GM23338 (cell line): Measurements from ENCODE around the gene EVC. TPM values are rescaled to one million over a fixed set of nuclear protein-coding genes. Genes with fewer than 3 reads are reported as not detected.

Experiments
- ATAC-seq: fragments of 200-7000 bp; cut with Tn5 transposase; 3 replicates; pipeline ENCODE4 v1.9.1; 2020
- DNase-seq: peaks from one replicate; pipeline ENCODE4 v3.0.0-alpha.2; 2015; ENCODE audit warnings: low spot score
- H2AFZ ChIP-seq: fragments of 200-600 bp; sonication (generic); 2 replicates; pipeline ENCODE4 v1.8.0; 2016; ENCODE audit warnings: antibody characterized with exemption, mild to moderate bottlenecking, moderate library complexity
- H3F3A ChIP-seq: fragments of 200-600 bp; sonication (generic); replicated peaks from 2 replicates; pipeline ENCODE4 v1.8.0; 2017; ENCODE audit warnings: antibody characterized with exemption, mixed run types, low read depth
- H3K27ac ChIP-seq: fragments of 200-600 bp; sonication (generic); 2 replicates; pipeline ENCODE4 v1.6.1; 2016; ENCODE audit warnings: low read depth
- H3K27me3 ChIP-seq: fragments of 200-600 bp; sonication (generic); 2 replicates; pipeline ENCODE4 v1.8.0; 2016; ENCODE audit warnings: mild to moderate bottlenecking, mixed run types, moderate library complexity; ENCODE audit not compliant: insufficient read depth
- H3K36me3 ChIP-seq: fragments of 200-600 bp; sonication (generic); 2 replicates; pipeline ENCODE4 v1.8.0; 2016; ENCODE audit warnings: mild to moderate bottlenecking; ENCODE audit not compliant: insufficient read depth
- H3K4me1 ChIP-seq: fragments of 200-600 bp; sonication (generic); 2 replicates; pipeline ENCODE4 v1.8.0; 2016; ENCODE audit warnings: mild to moderate bottlenecking, moderate library complexity; ENCODE audit not compliant: insufficient read depth
- H3K4me2 ChIP-seq: fragments of 200-600 bp; sonication (generic); 2 replicates; pipeline ENCODE4 v1.7.1; 2017; ENCODE audit warnings: mixed run types
- H3K4me3 ChIP-seq: fragments of 200-600 bp; sonication (generic); 2 replicates; pipeline ENCODE4 v1.6.1; 2016; ENCODE audit warnings: mixed run types
- H3K79me2 ChIP-seq: fragments of 200-600 bp; sonication (generic); replicated peaks from 2 replicates; pipeline ENCODE4 v1.8.0; 2017; ENCODE audit warnings: mild to moderate bottlenecking; ENCODE audit not compliant: insufficient read depth
- H3K9me2 ChIP-seq: fragments of 200-600 bp; sonication (generic); 2 replicates; pipeline ENCODE4 v1.8.0; 2017; ENCODE audit not compliant: insufficient read depth
- H4K20me1 ChIP-seq: fragments of 200-600 bp; sonication (generic); replicated peaks from 2 replicates; pipeline ENCODE4 v1.8.0; 2017; ENCODE audit warnings: mild to moderate bottlenecking; ENCODE audit not compliant: insufficient read depth
- H3K27ac Mint-ChIP-seq: 2 replicates; pipeline ENCODE4 v1.8.0; 2020; ENCODE audit warnings: inconsistent platforms, mild to moderate bottlenecking, moderate library complexity, mixed read lengths
- H3K27me3 Mint-ChIP-seq: 3 replicates; pipeline ENCODE4 v1.8.0; 2022; ENCODE audit warnings: low read depth, mild to moderate bottlenecking, moderate library complexity, mixed read lengths, inconsistent platforms; ENCODE audit not compliant: insufficient read depth, poor library complexity
- H3K36me3 Mint-ChIP-seq: 3 replicates; pipeline ENCODE4 v1.8.0; 2021; ENCODE audit warnings: low read depth, mild to moderate bottlenecking, inconsistent platforms, moderate library complexity, mixed read lengths
- H3K4me1 Mint-ChIP-seq: 3 replicates; pipeline ENCODE4 v1.8.0; 2020; ENCODE audit warnings: mild to moderate bottlenecking, inconsistent platforms, mixed read lengths
- H3K4me3 Mint-ChIP-seq: 3 replicates; pipeline ENCODE4 v1.8.0; 2021; ENCODE audit warnings: moderate library complexity, mild to moderate bottlenecking, inconsistent platforms, mixed read lengths
- H3K9me3 Mint-ChIP-seq: 3 replicates; pipeline ENCODE4 v1.8.0; 2020; ENCODE audit warnings: moderate library complexity, mild to moderate bottlenecking, inconsistent platforms, mixed read lengths
- ETS1 ChIP-seq: IDR thresholded peaks from 2 replicates; pipeline ENCODE4 v1.6.1; 2016; ENCODE audit warnings: antibody characterized with exemption
- EZH2 ChIP-seq: fragments of 200-600 bp; sonication (generic); IDR thresholded peaks from one replicate; pipeline ENCODE4 v1.8.0; 2017; ENCODE audit warnings: antibody characterized with exemption, mild to moderate bottlenecking, low read depth; ENCODE audit not compliant: unreplicated experiment
- EZH2phosphoT487 ChIP-seq: fragments of 200-600 bp; sonication (generic); IDR thresholded peaks from one replicate; pipeline ENCODE4 v1.8.1; 2018; ENCODE audit warnings: antibody characterized with exemption; ENCODE audit not compliant: unreplicated experiment
- NANOG ChIP-seq: IDR thresholded peaks from 2 replicates; pipeline ENCODE4 v1.6.1; 2016; ENCODE audit warnings: antibody characterized with exemption, borderline replicate concordance
- POLR2AphosphoS5 ChIP-seq: IDR thresholded peaks from 2 replicates; pipeline ENCODE4 v1.6.1; 2016; ENCODE audit warnings: antibody characterized with exemption, low read depth
- REST ChIP-seq: IDR thresholded peaks from one replicate; pipeline ENCODE4 v1.6.1; 2018; ENCODE audit warnings: antibody characterized with exemption; ENCODE audit not compliant: unreplicated experiment
- ZNF114 ChIP-seq: fragments of 250-450 bp; sonication (Bioruptor Pico); IDR thresholded peaks from 2 replicates; pipeline ENCODE4 v1.5.0; 2020; ENCODE audit warnings: mild to moderate bottlenecking, moderate library complexity
- ZNF331 ChIP-seq: fragments of 250-450 bp; sonication (Bioruptor Pico); IDR thresholded peaks from 2 replicates; pipeline ENCODE4 v1.5.0; 2020; ENCODE audit warnings: low read depth, mild to moderate bottlenecking, moderate library complexity
- ZNF462 ChIP-seq: fragments of 250-450 bp; sonication (Bioruptor Pico); IDR thresholded peaks from 2 replicates; pipeline ENCODE4 v1.5.0; 2020; ENCODE audit warnings: mild to moderate bottlenecking, moderate library complexity
- polyA plus RNA-seq: library from polyadenylated mRNA; unstranded; fragments of >200 nt; fragmentation: Nextera tagmentation; extraction: Ambion mirVana; gene quantifications from 2 replicates; pipeline ENCODE4 v1.2.1, GENCODE V29; 2016
- total RNA-seq: library from RNA; depleted of rRNA; stranded (reverse); fragments of >200 nt; shearing (Covaris generic); gene quantifications from 2 replicates; pipeline ENCODE4 v1.2.3, GENCODE V29; 2014

EVC gene
- total and polyA plus RNA-seq, 2 experiments from 2014 or later: 1.7 to 12.8 TPM

GRCh38 chr4:5815641-5816040 is 104.6 kb downstream of the EVC start:
- ATAC-seq (no peak), DNase-seq (no peak)
- no peak overlapping the region for H3K27ac ChIP-seq
- H3K36me3 ChIP-seq: peaks cover 7% of the 10 kb centered on the region
- H3K4me1 ChIP-seq: 0 out of 2 replicates have a peak, but pooled peaks cover 3% of the 10 kb centered on the region
- no peaks in the 10 kb centered on the region for H3K9me2 ChIP-seq
- H3K4me2 ChIP-seq: no peak overlapping the region
- H3K4me1 Mint-ChIP-seq: peaks cover 6% of the 10 kb centered on the region; the same call in 1 of the 3 replicates
- peaks cover 63% of the 10 kb centered on the region for H3K36me3 Mint-ChIP-seq
- H3K4me3 ChIP-seq: no peak overlapping the region
- H3K9me3 Mint-ChIP-seq: no peaks in the 10 kb centered on the region
- no peak overlapping the region for H2AFZ ChIP-seq
- H3K79me2 ChIP-seq: no peaks in the 10 kb centered on the region
- H3K27me3 Mint-ChIP-seq: peaks cover 13% of the 10 kb centered on the region
- no peak overlapping the region for H3K27ac Mint-ChIP-seq
- TF ChIP-seq ZNF462 (CRISPR knock-in tag): no peak
- no peak for TF ChIP-seq NANOG
- TF ChIP-seq ZNF114 (CRISPR knock-in tag): no peak
- TF ChIP-seq POLR2AphosphoS5: no peak
- TF ChIP-seq ETS1: no peak
- TF ChIP-seq REST: no peak
- TF ChIP-seq ZNF331 (CRISPR knock-in tag): no peak
- TF ChIP-seq EZH2phosphoT487: no peak
- no peak for TF ChIP-seq EZH2
- peaks cover 5% of the 10 kb centered on the region; the same call in 1 of the 2 replicates for H4K20me1 ChIP-seq
- H3K4me3 Mint-ChIP-seq: no peak overlapping the region
- no peaks in the 10 kb centered on the region for H3F3A ChIP-seq
- H3K27me3 ChIP-seq: no peaks in the 10 kb centered on the region
